ENCODE measurements around the gene DIS3.
A peak's percentile ranks its signal among the peaks of the same experiment; 100 is the strongest.

The DIS3 gene

DNA sequence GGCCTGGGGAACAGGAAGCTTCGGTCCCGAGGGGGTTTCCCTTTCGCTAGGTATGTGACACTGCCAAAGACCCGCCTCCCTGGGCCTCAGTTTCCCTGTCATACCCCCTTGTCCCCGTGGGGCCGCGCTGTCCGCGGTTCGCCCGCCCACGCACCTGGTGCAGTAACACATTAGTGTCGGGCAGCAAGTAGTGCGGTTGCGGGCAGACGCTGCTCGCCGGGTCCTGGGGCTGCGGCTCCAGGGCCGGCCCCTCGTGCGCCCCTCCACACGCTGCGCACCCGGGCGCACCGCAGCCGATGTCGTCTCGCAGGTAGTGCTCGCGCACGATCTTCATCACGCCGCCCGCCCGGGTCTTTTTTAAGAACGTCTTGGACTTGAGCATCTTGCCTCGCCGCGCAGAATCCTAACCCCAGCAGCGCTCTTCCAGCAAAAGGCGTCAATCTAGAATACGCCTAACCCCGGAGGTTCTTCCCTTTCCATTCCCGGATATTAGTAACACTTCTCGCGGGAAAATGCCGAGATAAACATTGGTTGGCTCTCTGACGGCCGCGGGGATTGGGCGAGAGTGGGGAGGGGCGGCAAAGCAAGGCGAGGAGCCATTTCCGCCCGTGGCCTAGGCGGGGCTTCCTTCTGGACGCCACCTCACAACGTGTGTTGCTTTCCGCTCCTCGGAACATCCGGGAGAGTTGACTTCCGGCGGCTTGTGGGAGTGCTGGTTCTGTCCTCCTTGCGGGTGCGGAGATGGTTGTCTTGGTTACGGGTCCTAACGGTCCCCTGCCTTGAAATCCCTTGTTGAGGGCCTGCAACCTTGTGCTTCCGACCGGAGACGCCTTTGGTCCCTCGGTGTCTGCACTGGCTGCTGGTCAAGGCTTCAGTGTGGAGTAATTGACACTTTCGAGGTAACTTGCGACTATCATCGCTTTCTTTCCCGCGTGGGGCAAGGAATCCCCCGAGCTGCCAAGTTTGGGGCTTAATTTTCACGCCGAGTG is at the start of gene DIS3, which contains the start of gene PIBF1:
Gene DIS3, minus strand, starts transcription at position 450 of the 989 bp plus-strand sequence. Its CDS starts 68 bp downstream, at position 382.
Gene PIBF1, plus strand, starts transcription at position 683 of the 989 bp plus-strand sequence. CDS start 1,337 bp downstream, outside the sequence.
- Histone ChIP-seq H3K4me3 (peak within 1 kb of the TSS; percentile 86 to 93), H3K4me1 (peaks cover 0 to 62% (median 23%) of the 10 kb centered on the region in 4 donors), H3K36me3 (peaks cover 15 to 23% (median 15%) of the 10 kb centered on the region in 3 donors), H3K9me3 (no peaks in the 10 kb centered on the region), H3K27ac (peak within 1 kb of the TSS; percentile 86 to 92), H3K27me3 (no peaks in the 10 kb centered on the region)
- peak; percentile 97 to 98 for DNase-seq
- TF ChIP-seq, protein P1, sequence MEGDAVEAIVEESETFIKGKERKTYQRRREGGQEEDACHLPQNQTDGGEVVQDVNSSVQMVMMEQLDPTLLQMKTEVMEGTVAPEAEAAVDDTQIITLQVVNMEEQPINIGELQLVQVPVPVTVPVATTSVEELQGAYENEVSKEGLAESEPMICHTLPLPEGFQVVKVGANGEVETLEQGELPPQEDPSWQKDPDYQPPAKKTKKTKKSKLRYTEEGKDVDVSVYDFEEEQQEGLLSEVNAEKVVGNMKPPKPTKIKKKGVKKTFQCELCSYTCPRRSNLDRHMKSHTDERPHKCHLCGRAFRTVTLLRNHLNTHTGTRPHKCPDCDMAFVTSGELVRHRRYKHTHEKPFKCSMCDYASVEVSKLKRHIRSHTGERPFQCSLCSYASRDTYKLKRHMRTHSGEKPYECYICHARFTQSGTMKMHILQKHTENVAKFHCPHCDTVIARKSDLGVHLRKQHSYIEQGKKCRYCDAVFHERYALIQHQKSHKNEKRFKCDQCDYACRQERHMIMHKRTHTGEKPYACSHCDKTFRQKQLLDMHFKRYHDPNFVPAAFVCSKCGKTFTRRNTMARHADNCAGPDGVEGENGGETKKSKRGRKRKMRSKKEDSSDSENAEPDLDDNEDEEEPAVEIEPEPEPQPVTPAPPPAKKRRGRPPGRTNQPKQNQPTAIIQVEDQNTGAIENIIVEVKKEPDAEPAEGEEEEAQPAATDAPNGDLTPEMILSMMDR (IDR thresholded peaks at IDR 0.05), result no peak
- intact Hi-C loops (cut with DNase I; ENCODE audit: low total_unique reads), result loop anchor here (2.0 kb wide), 1 partner anchor 55 kb away; the partner anchor contains the start of genes BORA and MZT1

DNA sequence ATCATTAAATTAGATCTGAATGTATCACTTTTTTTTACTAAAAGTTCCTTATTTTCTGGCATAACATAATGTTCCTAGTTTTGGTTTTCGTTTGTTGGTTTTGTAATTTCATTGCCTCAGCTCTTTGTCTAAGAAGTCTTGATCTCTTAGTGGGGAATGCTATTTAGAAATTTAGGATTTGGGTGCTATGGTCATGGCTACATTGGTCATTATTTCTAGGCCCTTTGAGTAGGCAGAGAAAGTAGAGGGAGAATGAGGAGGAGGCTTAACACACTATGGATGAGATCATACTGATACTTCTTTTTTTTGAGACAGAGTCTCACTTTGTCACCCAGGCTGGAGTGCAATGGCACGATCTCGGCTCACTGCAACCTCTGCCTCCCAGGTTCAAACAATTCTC is 42.0 kb upstream of the DIS3 start:
- DNase-seq, result no peak
- Histone ChIP-seq H3K27ac (no peak overlapping the region), H3K4me1 (no peaks in the 10 kb centered on the region), H3K27me3 (no peaks in the 10 kb centered on the region), H3K36me3 (peaks cover 11 to 19% (median 13%) of the 10 kb centered on the region in 3 donors), H3K9me3 (no peaks in the 10 kb centered on the region), H3K4me3 (no peak overlapping the region)
- TF ChIP-seq, protein P1 (IDR thresholded peaks at IDR 0.05), result no peak
- intact Hi-C loops (cut with DNase I; ENCODE audit: low total_unique reads), result no loop called here

- intact Hi-C loops (cut with DNase I; ENCODE audit: low total_unique reads), result no loop called here
- Histone ChIP-seq H3K36me3 (peaks cover 4 to 15% (median 13%) of the 10 kb centered on the region in 3 donors), H3K4me1 (no peaks in the 10 kb centered on the region), H3K27ac (no peak overlapping the region), H3K27me3 (no peaks in the 10 kb centered on the region), H3K4me3 (no peak overlapping the region), H3K9me3 (no peaks in the 10 kb centered on the region)
- TF ChIP-seq, protein P1 (IDR thresholded peaks at IDR 0.05), result no peak
- DNase-seq, result no peak
Measured at GRCh38 chr13:72823081-72823480, 41.4 kb upstream of the DIS3 start.

DNA sequence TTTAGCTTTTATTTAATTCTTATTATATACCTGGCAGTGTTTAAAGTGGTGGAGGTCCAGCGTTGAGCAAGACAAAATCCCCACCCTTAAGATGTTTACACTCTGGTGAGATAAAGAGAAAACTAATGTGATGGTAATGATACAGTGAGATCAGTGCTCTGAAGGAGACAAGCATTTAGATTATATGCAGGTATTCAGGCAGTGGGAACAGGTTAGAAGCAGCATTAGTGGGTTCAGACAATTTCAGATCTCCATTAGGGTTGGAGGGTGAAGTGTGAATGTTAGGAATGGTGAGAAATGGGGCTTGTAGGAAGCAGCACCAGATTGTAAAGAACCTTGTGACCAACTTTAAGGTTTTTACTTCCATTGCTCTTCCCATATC is 39.2 kb upstream of the DIS3 start:
- H3K27ac ChIP-seq, result no peak overlapping the region
- no peak for DNase-seq
- no peaks in the 10 kb centered on the region for H3K4me1 ChIP-seq
- intact Hi-C loops (cut with DNase I; ENCODE audit: low total_unique reads), result no loop called here
- peaks cover 0 to 5% (median 3%) of the 10 kb centered on the region in 3 donors for H3K36me3 ChIP-seq
- H3K4me3 ChIP-seq, result no peak overlapping the region
- TF ChIP-seq, protein P1 (IDR thresholded peaks at IDR 0.05), result no peak
- no peaks in the 10 kb centered on the region for H3K27me3 ChIP-seq
- H3K9me3 ChIP-seq, result no peaks in the 10 kb centered on the region

DNA sequence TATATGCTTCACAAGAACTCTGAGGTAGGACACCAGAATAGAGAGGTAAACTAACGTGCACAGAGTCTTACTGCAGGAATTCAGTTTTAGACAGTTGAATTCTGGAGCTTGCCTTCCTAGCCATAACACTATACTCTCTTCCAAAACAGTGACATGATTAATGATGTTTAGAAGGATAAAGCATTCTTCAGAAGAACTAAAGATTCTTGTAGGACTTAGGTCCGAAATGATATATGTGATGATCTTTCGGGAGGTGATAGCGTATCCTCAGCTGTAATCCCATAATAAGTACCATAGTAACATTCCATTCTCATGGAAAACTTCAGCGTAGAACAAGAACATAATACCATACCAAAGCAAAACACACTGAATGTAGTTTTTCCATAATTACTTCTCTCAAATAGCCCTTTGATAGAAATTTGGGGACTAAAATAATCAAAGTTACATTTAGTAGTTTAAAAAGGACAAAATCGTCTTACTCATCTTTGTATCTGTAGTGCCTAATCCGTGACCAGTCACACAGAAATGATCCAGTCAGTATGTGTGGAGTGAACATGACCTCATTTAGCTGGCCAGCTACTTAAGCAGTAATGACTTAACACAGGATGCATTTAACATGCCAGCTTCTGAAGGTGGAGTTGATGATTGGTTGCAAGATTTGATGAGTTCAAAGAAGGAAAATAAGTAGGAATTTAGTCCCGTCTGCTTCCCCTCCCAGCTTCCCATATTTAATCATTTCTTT is 38.6 kb upstream of the DIS3 start:
- intact Hi-C loops (cut with DNase I; ENCODE audit: low total_unique reads), result no loop called here
- no peak overlapping the region for H3K4me3 ChIP-seq
- H3K4me1 ChIP-seq, result no peaks in the 10 kb centered on the region
- TF ChIP-seq, protein P1 (IDR thresholded peaks at IDR 0.05), result no peak
- no peaks in the 10 kb centered on the region for H3K27me3 ChIP-seq
- DNase-seq, result no peak
- no peak overlapping the region for H3K27ac ChIP-seq
- no peaks in the 10 kb centered on the region for H3K9me3 ChIP-seq
- peaks cover 0 to 8% (median 3%) of the 10 kb centered on the region in 3 donors for H3K36me3 ChIP-seq

Measured in tibial artery (tissue), 4 donors.